GM12878 (cell line): ENCODE measurements around the gene SMC3. TPM values are rescaled to one million over a fixed set of nuclear protein-coding genes. Genes with fewer than 3 reads are reported as not detected.

Experiments used
- ATAC-seq: fragments of 200-7000 bp; cut with Tn5 transposase; 3 replicates; pipeline ENCODE4 v1.9.1; 2020; ENCODE audit warnings: mild to moderate bottlenecking, moderate library complexity
- BruUV-seq: library from RNA; stranded (reverse); fragments of 400-500 nt; replicated peaks from 2 replicates; lab custom pipeline; 2021; lab: Mats Ljungman, UMichigan
- CTCF ChIA-PET: fragments of 300-600 bp; sonication (Branson Sonifier 250); formaldehyde crosslinking; extraction: SDS; loops from one replicate; lab custom pipeline; 2021; ENCODE audit warnings: inconsistent platforms; lab: Yijun Ruan, JAX
- POLR2A ChIA-PET: fragments of 350-600 bp; formaldehyde crosslinking; extraction: SDS; loops from one replicate; lab custom pipeline; 2021; ENCODE audit warnings: inconsistent platforms; lab: Charles Lee
- RAD21 ChIA-PET: fragments of 300-600 bp; sonication (Branson Sonifier 250); formaldehyde crosslinking; loops from one replicate; lab custom pipeline; 2023; ENCODE audit warnings: antibody characterized with exemption; ENCODE audit not compliant: unreplicated experiment; lab: Charles Lee
- SMC1A ChIA-PET: fragments of 300-600 bp; sonication (Branson Sonifier 250); formaldehyde crosslinking; loops from one replicate; lab custom pipeline; 2023; ENCODE audit not compliant: unreplicated experiment, uncharacterized antibody; lab: Charles Lee
- DNase-seq: peaks from one replicate; pipeline ENCODE4 v3.0.0-alpha.2; 2011; ENCODE audit warnings: low read depth, low spot score
- FAIRE-seq: peaks from 3 replicates; lab custom pipeline; 2011; peaks lifted over from hg19 to GRCh38; lab: Jason Lieb, UNC
- H2AFZ ChIP-seq: 2 replicates; pipeline ENCODE4 v1.6.0; 2011; ENCODE audit warnings: low read depth, low read length, control low read depth; ENCODE audit not compliant: control insufficient read depth
- H3K27ac ChIP-seq: 2 replicates; pipeline ENCODE4 v1.5.1; 2011; ENCODE audit warnings: control low read depth; ENCODE audit not compliant: control insufficient read depth, insufficient read depth
- H3K27me3 ChIP-seq, 2 experiments: replicated peaks in 1 of 2; 2 replicates each; pipeline versions ENCODE4 v1.6.0 to v1.6.1; 2011; ENCODE audit warnings: low read length in 1 of 2; ENCODE audit not compliant: control insufficient read depth in 2 of 2, insufficient read depth in 2 of 2
- H3K36me3 ChIP-seq, 2 experiments: 2 replicates each; pipeline ENCODE4 v1.5.1; 2011; ENCODE audit warnings: low read length in 1 of 2; ENCODE audit not compliant: control insufficient read depth in 2 of 2, insufficient read depth in 2 of 2
- H3K4me1 ChIP-seq: 2 replicates; pipeline ENCODE4 v1.6.1; 2011; ENCODE audit warnings: mild to moderate bottlenecking, low read length, moderate library complexity, mixed read lengths; ENCODE audit not compliant: control insufficient read depth, insufficient read depth
- H3K4me2 ChIP-seq: 2 replicates; pipeline ENCODE4 v1.6.0; 2011; ENCODE audit warnings: control low read depth; ENCODE audit not compliant: control insufficient read depth, insufficient read depth
- H3K4me3 ChIP-seq: fragments of 200-600 bp; sonication (generic); 2 replicates; pipeline ENCODE4 v1.5.1; 2016
- H3K79me2 ChIP-seq: 2 replicates; pipeline ENCODE4 v1.6.0; 2011; ENCODE audit warnings: low read length; ENCODE audit not compliant: control insufficient read depth, insufficient read depth
- H3K9ac ChIP-seq: 2 replicates; pipeline ENCODE4 v1.8.0; 2011; ENCODE audit warnings: low read length, control low read depth, mixed read lengths; ENCODE audit not compliant: control insufficient read depth, insufficient read depth
- H3K9me3 ChIP-seq: replicated peaks from 3 replicates; pipeline ENCODE4 v1.5.1; 2011; ENCODE audit warnings: mild to moderate bottlenecking, low read length; ENCODE audit not compliant: control insufficient read depth, insufficient read depth
- H4K20me1 ChIP-seq: 2 replicates; pipeline ENCODE4 v1.6.0; 2011; ENCODE audit not compliant: control insufficient read depth, insufficient read depth
- BACH1 ChIP-seq: fragments of 450-650 bp; IDR thresholded peaks from 2 replicates; pipeline ENCODE4 v1.6.1; 2017; ENCODE audit warnings: mild to moderate bottlenecking, borderline replicate concordance
- BMI1 ChIP-seq: fragments of 450-650 bp; IDR thresholded peaks from 2 replicates; pipeline ENCODE4 v1.6.1; 2016; ENCODE audit warnings: mild to moderate bottlenecking, moderate library complexity, borderline replicate concordance
- CEBPB ChIP-seq, 2 experiments: fragments of 150-350 bp in 1 of 2; IDR thresholded peaks; 2 replicates each; pipeline ENCODE4 v1.6.1; 2012 to 2014; ENCODE audit warnings: low read depth in 2 of 2, low read length in 2 of 2, borderline replicate concordance in 1 of 2, inconsistent platforms in 1 of 2
- DPF2 ChIP-seq: fragments of 450-650 bp; IDR thresholded peaks from 2 replicates; pipeline ENCODE4 v1.6.1; 2017; ENCODE audit warnings: mild to moderate bottlenecking
- NFYB ChIP-seq: IDR thresholded peaks from 2 replicates; pipeline ENCODE4 v1.6.1; 2011; ENCODE audit warnings: low read depth, mild to moderate bottlenecking, low read length, improper control_type of control experiment, moderate library complexity; ENCODE audit not compliant: insufficient read depth
- TCF7 ChIP-seq: IDR thresholded peaks from 2 replicates; pipeline ENCODE4 v1.6.1; 2014; ENCODE audit warnings: antibody characterized with exemption, borderline replicate concordance
- WGBS: methylation state at CpG from one replicate; pipeline ENCODE4 v1.1.6; 2016; ENCODE audit warnings: low lambda C conversion rate; ENCODE audit not compliant: insufficient replicate concordance, insufficient coverage; ENCODE audit errors: missing lambda C conversion rate; 5-methylcytosine and 5-hydroxymethylcytosine counted together
- in situ Hi-C: fragments of 300-500 bp; cut with MboI; formaldehyde crosslinking; loops from 9 replicates; pipeline ENCODE4 v1.14.3; 2018; ENCODE audit warnings: mixed read lengths
- intact Hi-C: fragments of 100-400 bp; cut with micrococcal nuclease; formaldehyde crosslinking; loops from one replicate; pipeline ENCODE4 v1.14.2; 2022; ENCODE audit not compliant: unreplicated experiment
- polyA plus RNA-seq, 11 experiments: library from polyadenylated mRNA; depleted of rRNA in 4 of 11; unstranded in 6 of 11; stranded (reverse) in 5 of 11; fragments of >200 nt; fragmentation: Nextera tagmentation in 4 of 11; fragmentation: Illumina TruSeq in 1 of 11; extraction: Ambion mirVana in 4 of 11; extraction: Trizol in 1 of 11; gene quantifications; 1 replicate in 1 of 11; 2 replicates in 10 of 11; pipeline versions ENCODE4 v1.2.1 to v1.2.3, GENCODE V29; 2011 to 2016; ENCODE audit warnings: inconsistent platforms in 2 of 11, missing spikeins in 2 of 11, low read depth in 1 of 11
- total RNA-seq, 4 experiments: library from RNA; depleted of rRNA in 3 of 4; stranded (reverse); fragments of >200 nt in 3 of 4; fragmentation: Illumina TruSeq in 1 of 4; extraction: Trizol in 1 of 4; gene quantifications; 2 replicates each; pipeline versions ENCODE4 v1.2.1 to v1.2.3, GENCODE V29; 2013 to 2021
- TF ChIP-seq, protein P1 (sequence below): fragments of 450-650 bp; IDR thresholded peaks from 2 replicates; pipeline ENCODE4 v1.6.1; 2017; ENCODE audit warnings: antibody characterized with exemption, mild to moderate bottlenecking, moderate library complexity

The SMC3 gene
- total and polyA plus RNA-seq, 10 of the 15 experiments (the other 5 are each of a cell fraction or from before 2014, with no cell fraction given) = 30.4 to 123 (median 48.3) TPM

DNA sequence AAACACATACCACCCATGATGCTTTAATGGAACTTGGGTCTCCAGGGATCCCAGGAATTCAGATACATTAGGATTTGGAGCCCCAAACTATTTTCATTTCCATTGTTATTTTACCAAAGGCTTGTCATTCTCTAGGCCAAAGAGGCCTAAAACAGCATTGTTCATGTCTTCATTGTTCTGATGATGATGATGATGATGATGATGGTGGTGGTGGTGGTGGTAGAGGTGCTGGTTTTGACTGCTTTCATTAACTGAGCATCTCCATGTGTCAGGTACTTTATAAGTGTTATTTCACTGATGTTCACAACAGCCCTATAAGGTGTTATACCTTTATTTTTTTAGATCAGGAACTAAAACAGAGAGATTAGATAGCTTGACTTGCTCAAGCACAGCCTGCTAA lies 64.4 kb downstream of the SMC3 start (continued):
- TF ChIP-seq, protein P1, sequence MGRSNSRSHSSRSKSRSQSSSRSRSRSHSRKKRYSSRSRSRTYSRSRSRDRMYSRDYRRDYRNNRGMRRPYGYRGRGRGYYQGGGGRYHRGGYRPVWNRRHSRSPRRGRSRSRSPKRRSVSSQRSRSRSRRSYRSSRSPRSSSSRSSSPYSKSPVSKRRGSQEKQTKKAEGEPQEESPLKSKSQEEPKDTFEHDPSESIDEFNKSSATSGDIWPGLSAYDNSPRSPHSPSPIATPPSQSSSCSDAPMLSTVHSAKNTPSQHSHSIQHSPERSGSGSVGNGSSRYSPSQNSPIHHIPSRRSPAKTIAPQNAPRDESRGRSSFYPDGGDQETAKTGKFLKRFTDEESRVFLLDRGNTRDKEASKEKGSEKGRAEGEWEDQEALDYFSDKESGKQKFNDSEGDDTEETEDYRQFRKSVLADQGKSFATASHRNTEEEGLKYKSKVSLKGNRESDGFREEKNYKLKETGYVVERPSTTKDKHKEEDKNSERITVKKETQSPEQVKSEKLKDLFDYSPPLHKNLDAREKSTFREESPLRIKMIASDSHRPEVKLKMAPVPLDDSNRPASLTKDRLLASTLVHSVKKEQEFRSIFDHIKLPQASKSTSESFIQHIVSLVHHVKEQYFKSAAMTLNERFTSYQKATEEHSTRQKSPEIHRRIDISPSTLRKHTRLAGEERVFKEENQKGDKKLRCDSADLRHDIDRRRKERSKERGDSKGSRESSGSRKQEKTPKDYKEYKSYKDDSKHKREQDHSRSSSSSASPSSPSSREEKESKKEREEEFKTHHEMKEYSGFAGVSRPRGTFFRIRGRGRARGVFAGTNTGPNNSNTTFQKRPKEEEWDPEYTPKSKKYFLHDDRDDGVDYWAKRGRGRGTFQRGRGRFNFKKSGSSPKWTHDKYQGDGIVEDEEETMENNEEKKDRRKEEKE = no peak
- TF ChIP-seq BACH1 (no peak), CEBPB (IDR thresholded peaks at IDR 0.05; ENCODE audit: borderline replicate concordance in 1 of 2, low read depth in 2 of 2, low read length in 2 of 2) (no peak)

DNA sequence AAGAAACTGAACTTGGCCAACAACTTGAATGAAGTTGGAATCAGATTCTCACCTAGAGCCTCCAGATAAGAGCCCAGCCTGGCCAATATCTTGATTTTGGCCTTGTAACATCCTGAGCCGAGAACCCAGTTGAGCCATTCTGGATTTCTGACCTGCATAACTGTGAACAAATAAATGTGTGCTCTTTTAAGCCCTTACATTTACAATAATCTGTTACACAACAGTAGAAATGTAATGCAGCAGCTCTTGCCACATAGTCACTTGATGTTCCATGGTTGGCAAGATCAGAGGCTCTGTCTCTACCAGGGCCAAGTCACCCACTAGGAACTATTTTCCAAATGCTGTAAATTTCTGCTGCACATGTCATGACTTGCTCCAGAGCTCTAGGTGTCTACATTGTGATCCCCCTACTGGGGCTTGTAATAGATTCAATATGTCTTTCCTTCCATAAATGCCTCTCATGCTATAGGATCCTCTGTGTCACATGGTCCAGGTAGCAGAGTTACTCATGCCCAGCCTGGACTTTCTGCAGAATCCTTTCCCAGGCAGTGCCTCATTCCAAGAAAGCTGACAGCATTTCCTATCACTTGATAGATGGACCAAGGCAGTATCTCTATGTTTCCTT lies 65.2 kb downstream of the SMC3 start:
- CTCF ChIA-PET = interaction anchor here (1.2 to 1.5 kb wide), 2 partner anchors 33 to 39 kb away, joined by 4 to 5 read pairs; no protein-coding TSS in a partner anchor
- RAD21 ChIA-PET = no interaction called here
- Histone ChIP-seq H3K79me2 (no peaks in the 10 kb centered on the region), H3K9me3 (no peaks in the 10 kb centered on the region), H3K27ac (no peak overlapping the region), H3K9ac (no peak overlapping the region), H4K20me1 (no peaks in the 10 kb centered on the region), H2AFZ (no peak overlapping the region), H3K4me1 (no peaks in the 10 kb centered on the region), H3K4me2 (no peak overlapping the region), H3K36me3 (no peaks in the 10 kb centered on the region), H3K27me3 (no peaks in the 10 kb centered on the region), H3K4me3 (no peak overlapping the region)
- SMC1A ChIA-PET = interaction anchor here (0.7 to 1.2 kb wide), 2 partner anchors 16 to 22 kb away, joined by 3 read pairs; no protein-coding TSS in a partner anchor
- no peak for ATAC-seq
- WGBS = 61% methylated on average over 1 of the region's 1 CpG
- BruUV-seq = no TSS peak
- POLR2A ChIA-PET = no interaction called here
- no peak for DNase-seq
- FAIRE-seq = no peak
- in situ Hi-C loops (no loop called here), intact Hi-C loops (no loop called here)
- no peak for TF ChIP-seq DPF2
- no peak for TF ChIP-seq TCF7
- TF ChIP-seq BMI1 = no peak
- 0 out of 2 replicates have a peak, but pooled peaks have one; percentile 11 for TF ChIP-seq NFYB
- TF ChIP-seq, all 136 proteins: peak for 1
